K562 (cell line): Measurements from ENCODE around the gene DCN. TPM values are rescaled to one million over a fixed set of nuclear protein-coding genes. Genes with fewer than 3 reads are reported as not detected.

Experiments
- ATAC-seq: fragments of 200-7000 bp; cut with Tn5 transposase; 3 replicates; pipeline ENCODE4 v1.9.1; 2020; ENCODE audit warnings: moderate library complexity
- BruUV-seq: library from RNA; stranded (reverse); fragments of 400-500 nt; replicated peaks from 2 replicates; lab custom pipeline; 2021; lab: Mats Ljungman, UMichigan
- CTCF ChIA-PET: fragments of 300-600 bp; formaldehyde crosslinking; extraction: SDS; loops from one replicate; lab custom pipeline; 2021; ENCODE audit warnings: low intra/inter-chr PET ratio; lab: Yijun Ruan, JAX
- POLR2A ChIA-PET: fragments of 300-600, 350-650 bp; sonication (Branson Sonifier 250); formaldehyde crosslinking; extraction: SDS; loops from one replicate; lab custom pipeline; 2021; ENCODE audit warnings: antibody characterized with exemption, inconsistent platforms; lab: Yijun Ruan, JAX
- DNase-seq, 4 experiments: peaks; one replicate each; pipeline versions ENCODE4 v3.0.0 to v3.0.0-alpha.2; 2011 to 2018; ENCODE audit warnings: low spot score in 3 of 4, mixed read lengths in 3 of 4; ENCODE audit errors: extremely low read depth in 1 of 4
- FAIRE-seq: peaks from 2 replicates; lab custom pipeline; 2011; peaks lifted over from hg19 to GRCh38; lab: Jason Lieb, UNC
- H2AFZ ChIP-seq: 2 replicates; pipeline ENCODE4 v1.6.0; 2011; ENCODE audit warnings: low read depth, low read length, control low read depth, inconsistent platforms
- H3K27ac ChIP-seq: fragments of 200-600 bp; 3 replicates; pipeline ENCODE4 v1.8.0; 2011; ENCODE audit warnings: low read depth, mild to moderate bottlenecking, control low read depth, inconsistent platforms, low read length, moderate library complexity, mixed read lengths; ENCODE audit errors: extremely low read depth
- H3K27me3 ChIP-seq, 2 experiments: fragments of 300-600 bp in 1 of 2; 2 replicates in 1 of 2; 3 replicates in 1 of 2; pipeline versions ENCODE4 v1.6.0 to v1.8.0; 2011; ENCODE audit warnings: inconsistent platforms in 2 of 2, low read length in 2 of 2, mild to moderate bottlenecking in 1 of 2, mixed read lengths in 1 of 2, moderate library complexity in 1 of 2; ENCODE audit not compliant: control insufficient read depth in 2 of 2, insufficient read depth in 2 of 2
- H3K36me3 ChIP-seq: fragments of 300-600 bp; 3 replicates; pipeline ENCODE4 v1.8.0; 2011; ENCODE audit warnings: mild to moderate bottlenecking, low read length, inconsistent platforms; ENCODE audit not compliant: control insufficient read depth, insufficient read depth
- H3K4me1 ChIP-seq, 2 experiments: fragments of 200-600 bp in 1 of 2; replicated peaks in 1 of 2; 2 replicates in 1 of 2; 3 replicates in 1 of 2; pipeline versions ENCODE4 v1.5.1 to v1.8.0; 2011; ENCODE audit warnings: inconsistent platforms in 2 of 2, low read length in 2 of 2, mild to moderate bottlenecking in 1 of 2, mixed read lengths in 1 of 2, moderate library complexity in 1 of 2; ENCODE audit not compliant: control insufficient read depth in 2 of 2, insufficient read depth in 2 of 2
- H3K4me2 ChIP-seq: 2 replicates; pipeline ENCODE4 v1.6.1; 2011; ENCODE audit warnings: low read length, control low read depth, inconsistent platforms, mixed read lengths; ENCODE audit not compliant: insufficient read depth
- H3K4me3 ChIP-seq: fragments of 200-600 bp; sonication (generic), shearing (Covaris generic); 2 replicates; pipeline ENCODE4 v1.5.1; 2016; ENCODE audit warnings: control low read depth, inconsistent platforms
- H3K79me2 ChIP-seq: fragments of 200-600 bp; 3 replicates; pipeline ENCODE4 v1.8.0; 2011; ENCODE audit warnings: low read length, inconsistent platforms; ENCODE audit not compliant: control insufficient read depth, insufficient read depth
- H3K9ac ChIP-seq, 2 experiments: 2 replicates each; pipeline versions ENCODE4 v1.6.0 to v1.6.1; 2011; ENCODE audit warnings: low read depth in 2 of 2, low read length in 2 of 2, control low read depth in 1 of 2, inconsistent platforms in 1 of 2, mild to moderate bottlenecking in 1 of 2, mixed read lengths in 1 of 2; ENCODE audit not compliant: insufficient read depth in 1 of 2
- H3K9me1 ChIP-seq: one replicate; pipeline ENCODE4 v1.6.0; 2011; ENCODE audit warnings: inconsistent platforms, mild to moderate bottlenecking, low read length, moderate library complexity; ENCODE audit not compliant: control insufficient read depth, insufficient read depth
- H3K9me3 ChIP-seq: replicated peaks from 2 replicates; pipeline ENCODE4 v1.5.1; 2011; ENCODE audit warnings: low read depth, low read length, inconsistent platforms; ENCODE audit not compliant: control insufficient read depth, insufficient read depth
- H4K20me1 ChIP-seq: replicated peaks from 2 replicates; pipeline ENCODE4 v1.6.1; 2011; ENCODE audit warnings: low read length, inconsistent platforms, mixed read lengths; ENCODE audit not compliant: control insufficient read depth, insufficient read depth
- ATF1 ChIP-seq, 2 experiments: fragments of 450-650 bp in 1 of 2; IDR thresholded peaks; 2 replicates each; pipeline ENCODE4 v1.6.1; 2016; ENCODE audit warnings: missing compliant biosample characterization in 1 of 2, missing genetic modification characterization in 1 of 2
- ATF4 ChIP-seq: fragments of 450-650 bp; formaldehyde crosslinking; IDR thresholded peaks from 2 replicates; pipeline ENCODE4 v1.4.0; 2022; ENCODE audit warnings: mild to moderate bottlenecking, moderate library complexity
- BACH1 ChIP-seq: fragments of 200-800 bp; sonication (Bioruptor generic); IDR thresholded peaks from 2 replicates; pipeline ENCODE4 v1.6.1; 2016; ENCODE audit warnings: missing genetic modification characterization, missing compliant biosample characterization
- BDP1 ChIP-seq: IDR thresholded peaks from 3 replicates; pipeline ENCODE4 v1.6.1; 2011; ENCODE audit not compliant: insufficient read length, insufficient read depth
- TOE1 ChIP-seq, 2 experiments: fragments of 450-650 bp in 1 of 2; sonication (generic) in 1 of 2; formaldehyde crosslinking in 1 of 2; IDR thresholded peaks; 2 replicates each; pipeline versions ENCODE4 v1.7.1 to v1.8.0; 2016 to 2022; ENCODE audit warnings: borderline replicate concordance in 2 of 2, mild to moderate bottlenecking in 2 of 2, antibody characterized with exemption in 1 of 2, inconsistent platforms in 1 of 2, low read depth in 1 of 2, missing genetic modification reagents in 1 of 2, moderate library complexity in 1 of 2
- ZNF41 ChIP-seq: fragments of 250-450 bp; sonication (Bioruptor Pico); conservative IDR thresholded peaks from 2 replicates; pipeline ENCODE4 v1.4.0; 2020; ENCODE audit warnings: mild to moderate bottlenecking
- ZNF766 ChIP-seq: fragments of 200-800 bp; sonication (Bioruptor generic); conservative IDR thresholded peaks from 2 replicates; pipeline ENCODE4 v1.6.1; 2016; ENCODE audit warnings: missing genetic modification characterization, missing compliant biosample characterization
- WGBS: fragments of 100-300 bp; shearing (Covaris generic); methylation state at CpG from one replicate; pipeline ENCODE4 v1.1.6; 2016; ENCODE audit warnings: low coverage, mixed read lengths; ENCODE audit not compliant: insufficient coverage; ENCODE audit errors: missing lambda C conversion rate; 5-methylcytosine and 5-hydroxymethylcytosine counted together
- in situ Hi-C: fragments of 300-500 bp; cut with MboI; formaldehyde crosslinking; loops from 4 replicates; pipeline ENCODE4 v1.15.0; 2018; ENCODE audit warnings: inconsistent platforms, mixed read lengths
- intact Hi-C: fragments of 100-400 bp; cut with micrococcal nuclease; formaldehyde crosslinking; loops from 2 replicates; pipeline ENCODE4 v1.14.2; 2022
- polyA plus RNA-seq, 8 experiments: library from polyadenylated mRNA; depleted of rRNA in 4 of 8; stranded (reverse) in 5 of 8; unstranded in 3 of 8; fragments of >200 nt; fragmentation: Nextera tagmentation in 2 of 8; fragmentation: Illumina TruSeq in 1 of 8; extraction: Ambion mirVana in 2 of 8; extraction: Trizol in 1 of 8; gene quantifications; 2 replicates each; pipeline versions ENCODE4 v1.2.1 to v1.2.3, GENCODE V29; 2011 to 2014; ENCODE audit warnings: inconsistent platforms in 1 of 8, missing spikeins in 1 of 8
- total RNA-seq, 7 experiments: library from RNA; depleted of rRNA in 6 of 7; stranded (reverse); fragments of >200 nt in 6 of 7; fragmentation: Illumina TruSeq in 2 of 7; extraction: Trizol in 2 of 7; gene quantifications; 2 replicates each; pipeline versions ENCODE4 v1.2.1 to v1.2.3, GENCODE V29; 2011 to 2021; ENCODE audit warnings: low replicate concordance in 1 of 7
- TF ChIP-seq, protein P1 (sequence below), 2 experiments: fragments of 450-650 bp; IDR thresholded peaks; 2 replicates each; pipeline ENCODE4 v1.6.1; 2016; ENCODE audit warnings: mild to moderate bottlenecking in 2 of 2, borderline replicate concordance in 1 of 2, low read depth in 1 of 2, moderate library complexity in 1 of 2
- TF ChIP-seq, protein P2 (sequence below): sonication (generic); formaldehyde crosslinking; IDR thresholded peaks from 2 replicates; pipeline ENCODE4 v1.8.0; 2022; ENCODE audit warnings: mild to moderate bottlenecking, missing genetic modification reagents
- TF ChIP-seq, protein P3 (sequence below): fragments of 450-650 bp; IDR thresholded peaks from 2 replicates; pipeline ENCODE4 v1.6.1; 2016

The DCN gene
- total and polyA plus RNA-seq, 9 of the 15 experiments (the other 6 are each of a cell fraction or from before 2014, with no cell fraction given) = 0.08 to 2.4 (median 0.31) TPM; not detected in 1

DNA sequence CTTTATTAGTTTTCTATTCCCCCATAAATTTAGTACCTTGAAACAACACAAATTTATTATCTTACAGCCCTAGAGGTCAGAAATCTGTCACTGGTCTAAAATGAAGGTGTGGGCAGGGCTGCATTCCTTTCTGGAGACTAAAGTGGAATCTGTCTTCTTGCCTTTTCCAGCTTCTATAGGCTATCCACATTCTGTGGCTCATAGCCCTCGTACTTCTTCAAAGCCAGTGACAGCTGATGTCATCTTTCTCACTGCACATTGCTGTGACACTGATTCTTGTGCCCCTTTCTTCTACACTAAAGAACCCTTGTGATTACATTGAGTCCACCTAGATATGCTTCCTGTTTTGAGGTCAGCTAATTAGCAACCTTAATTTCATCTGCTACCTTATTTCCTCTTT lies 23.2 kb upstream of the DCN start:
- Histone ChIP-seq H3K4me1 (no peaks in the 10 kb centered on the region), H3K36me3 (no peaks in the 10 kb centered on the region), H3K9me1 (no peaks in the 10 kb centered on the region), H3K27me3 (no peaks in the 10 kb centered on the region), H2AFZ (no peak overlapping the region), H3K79me2 (no peaks in the 10 kb centered on the region), H4K20me1 (no peaks in the 10 kb centered on the region), H3K4me3 (no peak overlapping the region), H3K27ac (no peak overlapping the region), H3K9ac (no peak overlapping the region), H3K9me3 (no peaks in the 10 kb centered on the region), H3K4me2 (no peak overlapping the region)
- BruUV-seq = no TSS peak
- intact Hi-C loops = no loop called here
- POLR2A ChIA-PET = no interaction called here
- CTCF ChIA-PET = no interaction called here
- DNase-seq (no peak), ATAC-seq (no peak), FAIRE-seq (no peak)
- 0% methylated on average over 1 of the region's 1 CpG for WGBS
- in situ Hi-C loops = no loop called here
- TF ChIP-seq TOE1 (IDR thresholded peaks at IDR 0.05; ENCODE audit: borderline replicate concordance) (no peak), TOE1 (CRISPR knock-in tag; IDR thresholded peaks at IDR 0.05; ENCODE audit: borderline replicate concordance, low read depth) (no peak), BACH1 (tag) (no peak), ATF4 (CRISPR knock-in tag) (no peak), ZNF41 (CRISPR knock-in tag) (no peak), BDP1 (no peak), ZNF766 (CRISPR knock-in tag) (no peak), ATF1 (CRISPR knock-in tag; IDR thresholded peaks at IDR 0.05) (no peak), ATF1 (tag; IDR thresholded peaks at IDR 0.05) (no peak)
- TF ChIP-seq, protein P1, sequence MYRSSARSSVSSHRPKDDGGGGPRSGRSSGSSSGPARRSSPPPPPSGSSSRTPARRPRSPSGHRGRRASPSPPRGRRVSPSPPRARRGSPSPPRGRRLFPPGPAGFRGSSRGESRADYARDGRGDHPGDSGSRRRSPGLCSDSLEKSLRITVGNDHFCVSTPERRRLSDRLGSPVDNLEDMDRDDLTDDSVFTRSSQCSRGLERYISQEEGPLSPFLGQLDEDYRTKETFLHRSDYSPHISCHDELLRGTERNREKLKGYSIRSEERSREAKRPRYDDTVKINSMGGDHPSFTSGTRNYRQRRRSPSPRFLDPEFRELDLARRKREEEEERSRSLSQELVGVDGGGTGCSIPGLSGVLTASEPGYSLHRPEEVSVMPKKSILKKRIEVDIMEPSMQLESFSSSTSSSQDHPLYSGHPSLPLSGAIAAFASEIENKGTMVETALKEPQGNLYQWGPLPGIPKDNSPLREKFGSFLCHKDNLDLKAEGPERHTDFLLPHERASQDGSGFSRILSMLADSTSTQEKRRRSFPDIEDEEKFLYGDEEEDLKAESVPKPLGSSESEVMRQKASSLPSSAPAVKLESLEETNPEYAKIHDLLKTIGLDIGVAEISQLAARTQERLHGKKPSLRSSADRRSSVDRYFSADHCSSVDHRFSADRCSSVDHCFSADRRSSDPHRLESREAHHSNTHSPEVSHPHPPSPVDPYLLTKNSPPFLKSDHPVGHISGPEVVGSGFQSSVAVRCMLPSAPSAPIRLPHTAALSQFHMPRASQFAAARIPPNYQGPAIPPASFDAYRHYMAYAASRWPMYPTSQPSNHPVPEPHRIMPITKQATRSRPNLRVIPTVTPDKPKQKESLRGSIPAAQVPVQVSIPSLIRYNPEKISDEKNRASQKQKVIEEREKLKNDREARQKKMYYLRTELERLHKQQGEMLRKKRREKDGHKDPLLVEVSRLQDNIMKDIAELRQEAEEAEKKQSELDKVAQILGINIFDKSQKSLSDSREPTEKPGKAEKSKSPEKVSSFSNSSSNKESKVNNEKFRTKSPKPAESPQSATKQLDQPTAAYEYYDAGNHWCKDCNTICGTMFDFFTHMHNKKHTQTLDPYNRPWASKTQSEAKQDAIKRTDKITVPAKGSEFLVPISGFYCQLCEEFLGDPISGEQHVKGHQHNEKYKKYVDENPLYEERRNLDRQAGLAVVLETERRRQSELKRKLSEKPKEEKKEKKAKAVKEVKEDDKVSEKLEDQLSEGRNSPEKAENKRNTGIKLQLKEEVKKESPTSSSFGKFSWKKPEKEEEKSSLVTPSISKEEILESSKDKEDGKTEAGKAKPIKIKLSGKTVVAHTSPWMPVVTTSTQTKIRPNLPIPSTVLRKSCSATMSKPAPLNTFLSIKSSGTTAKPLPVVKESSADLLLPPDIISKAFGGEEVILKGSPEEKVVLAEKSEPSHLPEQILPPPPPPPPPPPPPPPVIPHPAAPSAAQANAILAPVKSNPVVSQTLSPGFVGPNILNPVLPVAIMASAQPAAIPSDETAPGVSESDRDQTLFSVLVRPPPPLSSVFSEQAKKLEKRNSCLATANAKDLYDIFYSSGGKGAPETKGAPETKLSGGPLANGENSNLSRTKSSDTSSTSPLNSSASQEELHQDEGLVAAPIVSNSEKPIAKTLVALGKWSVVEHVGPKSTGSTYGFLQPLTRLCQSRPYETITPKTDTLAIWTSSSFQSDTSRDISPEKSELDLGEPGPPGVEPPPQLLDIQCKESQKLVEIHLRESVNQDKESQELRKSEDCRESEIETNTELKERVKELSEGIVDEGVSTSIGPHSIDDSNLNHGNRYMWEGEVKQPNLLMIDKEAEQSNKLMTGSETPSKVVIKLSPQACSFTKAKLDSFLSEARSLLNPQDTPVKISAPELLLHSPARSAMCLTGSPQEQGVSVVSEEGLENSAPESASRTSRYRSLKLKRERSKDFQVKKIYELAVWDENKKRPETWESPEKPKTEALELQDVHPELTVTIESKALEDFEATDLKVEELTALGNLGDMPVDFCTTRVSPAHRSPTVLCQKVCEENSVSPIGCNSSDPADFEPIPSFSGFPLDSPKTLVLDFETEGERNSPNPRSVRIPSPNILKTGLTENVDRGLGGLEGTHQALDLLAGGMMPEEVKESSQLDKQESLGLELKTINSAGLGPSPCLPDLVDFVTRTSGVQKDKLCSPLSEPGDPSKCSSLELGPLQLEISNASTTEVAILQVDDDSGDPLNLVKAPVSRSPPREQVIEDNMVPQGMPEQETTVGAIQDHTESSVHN (IDR thresholded peaks at IDR 0.05; ENCODE audit: borderline replicate concordance in 1 of 2, low read depth in 1 of 2) = no peak
- TF ChIP-seq, protein P2, sequence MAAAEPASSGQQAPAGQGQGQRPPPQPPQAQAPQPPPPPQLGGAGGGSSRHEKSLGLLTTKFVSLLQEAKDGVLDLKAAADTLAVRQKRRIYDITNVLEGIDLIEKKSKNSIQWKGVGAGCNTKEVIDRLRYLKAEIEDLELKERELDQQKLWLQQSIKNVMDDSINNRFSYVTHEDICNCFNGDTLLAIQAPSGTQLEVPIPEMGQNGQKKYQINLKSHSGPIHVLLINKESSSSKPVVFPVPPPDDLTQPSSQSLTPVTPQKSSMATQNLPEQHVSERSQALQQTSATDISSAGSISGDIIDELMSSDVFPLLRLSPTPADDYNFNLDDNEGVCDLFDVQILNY (CRISPR knock-in tag) = no peak
- TF ChIP-seq, protein P3, sequence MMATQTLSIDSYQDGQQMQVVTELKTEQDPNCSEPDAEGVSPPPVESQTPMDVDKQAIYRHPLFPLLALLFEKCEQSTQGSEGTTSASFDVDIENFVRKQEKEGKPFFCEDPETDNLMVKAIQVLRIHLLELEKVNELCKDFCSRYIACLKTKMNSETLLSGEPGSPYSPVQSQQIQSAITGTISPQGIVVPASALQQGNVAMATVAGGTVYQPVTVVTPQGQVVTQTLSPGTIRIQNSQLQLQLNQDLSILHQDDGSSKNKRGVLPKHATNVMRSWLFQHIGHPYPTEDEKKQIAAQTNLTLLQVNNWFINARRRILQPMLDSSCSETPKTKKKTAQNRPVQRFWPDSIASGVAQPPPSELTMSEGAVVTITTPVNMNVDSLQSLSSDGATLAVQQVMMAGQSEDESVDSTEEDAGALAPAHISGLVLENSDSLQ = no peak
